SU-DHL-6 (cell line): ENCODE measurements around the gene TIMP2.

ENCODE experiments used
- H2AFZ ChIP-seq: fragments of 200-600 bp; sonication (generic); 2 replicates; pipeline ENCODE4 v1.6.1; 2014; ENCODE audit warnings: low read depth, mild to moderate bottlenecking, moderate library complexity, mixed read lengths, antibody characterized with exemption, low read length; ENCODE audit not compliant: severe bottlenecking
- H3F3A ChIP-seq: fragments of 200-600 bp; shearing (Covaris generic); 2 replicates; pipeline ENCODE4 v1.6.0; 2016; ENCODE audit warnings: antibody characterized with exemption, mild to moderate bottlenecking; ENCODE audit not compliant: insufficient read depth
- H3K27ac ChIP-seq: fragments of 200-600 bp; sonication (generic); 2 replicates; pipeline ENCODE4 v1.5.1; 2016; ENCODE audit warnings: low read depth, mild to moderate bottlenecking, low read length, moderate library complexity, mixed read lengths
- H3K27me3 ChIP-seq: fragments of 200-600 bp; sonication (generic), shearing (Covaris generic); 2 replicates; pipeline ENCODE4 v1.6.0; 2014; ENCODE audit warnings: mild to moderate bottlenecking, low read length
- H3K36me3 ChIP-seq: fragments of 200-600 bp; sonication (generic); 2 replicates; pipeline ENCODE4 v1.6.1; 2014; ENCODE audit warnings: mild to moderate bottlenecking, low read length, mixed read lengths
- H3K4me2 ChIP-seq: fragments of 300-600, 200-600 bp; shearing (Covaris generic), sonication (generic); 2 replicates; pipeline ENCODE4 v1.6.0; 2014; ENCODE audit warnings: low read length, low read depth, mild to moderate bottlenecking; ENCODE audit not compliant: poor library complexity, severe bottlenecking
- H3K4me3 ChIP-seq: fragments of 200-600 bp; sonication (generic); 2 replicates; pipeline ENCODE4 v1.5.1; 2014; ENCODE audit warnings: antibody characterized with exemption, low read length, mild to moderate bottlenecking, mixed read lengths; ENCODE audit not compliant: insufficient read depth, poor library complexity, severe bottlenecking
- H3K79me2 ChIP-seq: fragments of 200-600 bp; sonication (generic); 2 replicates; pipeline ENCODE4 v1.6.1; 2014; ENCODE audit warnings: mild to moderate bottlenecking, low read length, moderate library complexity; ENCODE audit not compliant: insufficient read depth
- H3K9ac ChIP-seq: fragments of 200-600 bp; sonication (generic); 2 replicates; pipeline ENCODE4 v1.7.0; 2014; ENCODE audit warnings: mild to moderate bottlenecking, low read length
- H3K9me2 ChIP-seq: fragments of 200-600 bp; sonication (generic); replicated peaks from 2 replicates; pipeline ENCODE4 v1.6.1; 2014; ENCODE audit warnings: low read length; ENCODE audit not compliant: insufficient read depth
- H3K9me3 ChIP-seq: fragments of 200-600 bp; sonication (generic); 2 replicates; pipeline ENCODE4 v1.6.1; 2014; ENCODE audit warnings: low read length, mixed read lengths; ENCODE audit not compliant: insufficient read depth
- H4K20me1 ChIP-seq: fragments of 200-600 bp; sonication (generic); 2 replicates; pipeline ENCODE4 v1.6.1; 2014; ENCODE audit warnings: low read depth, mild to moderate bottlenecking, antibody characterized with exemption, low read length, moderate library complexity, mixed read lengths
- CTCF ChIP-seq: fragments of 200-600 bp; sonication (generic); IDR thresholded peaks from one replicate; pipeline ENCODE4 v1.5.1; 2017; ENCODE audit warnings: antibody characterized with exemption, mild to moderate bottlenecking, low read length, moderate library complexity; ENCODE audit not compliant: insufficient read depth, poor library complexity, severe bottlenecking
- EZH2phosphoT487 ChIP-seq: fragments of 200-600 bp; sonication (generic), shearing (Covaris generic); conservative IDR thresholded peaks from 2 replicates; pipeline ENCODE4 v1.6.1; 2018; ENCODE audit warnings: mild to moderate bottlenecking, antibody characterized with exemption, low read length, moderate library complexity, mixed read lengths

The TIMP2 gene

GRCh38 chr17:78885956-78886355, 39.2 kb downstream of the TIMP2 start:
- no peak overlapping the region for H3K9ac ChIP-seq
- no peaks in the 10 kb centered on the region for H3K9me2 ChIP-seq
- no peaks in the 10 kb centered on the region for H3K36me3 ChIP-seq
- H3K4me3 ChIP-seq: no peak overlapping the region
- H3K27me3 ChIP-seq: no peaks in the 10 kb centered on the region
- no peaks in the 10 kb centered on the region for H3K9me3 ChIP-seq
- H3K4me2 ChIP-seq: no peak overlapping the region
- no peaks in the 10 kb centered on the region for H3F3A ChIP-seq
- H3K79me2 ChIP-seq: no peaks in the 10 kb centered on the region
- no peaks in the 10 kb centered on the region for H4K20me1 ChIP-seq
- H2AFZ ChIP-seq: no peak overlapping the region
- TF ChIP-seq EZH2phosphoT487 (no peak), CTCF (no peak)
- no peak overlapping the region for H3K27ac ChIP-seq

- Histone ChIP-seq H3F3A (no peaks in the 10 kb centered on the region), H3K9me2 (no peaks in the 10 kb centered on the region), H3K36me3 (no peaks in the 10 kb centered on the region), H3K27me3 (no peaks in the 10 kb centered on the region), H2AFZ (no peak overlapping the region), H3K9me3 (no peaks in the 10 kb centered on the region), H3K9ac (no peak overlapping the region), H4K20me1 (no peaks in the 10 kb centered on the region), H3K79me2 (no peaks in the 10 kb centered on the region), H3K4me2 (no peak overlapping the region), H3K27ac (no peak overlapping the region), H3K4me3 (no peak overlapping the region)
- no peak for TF ChIP-seq CTCF
- no peak for TF ChIP-seq EZH2phosphoT487
Measured at GRCh38 chr17:78884876-78885667, 40.1 kb downstream of the TIMP2 start.

DNA sequence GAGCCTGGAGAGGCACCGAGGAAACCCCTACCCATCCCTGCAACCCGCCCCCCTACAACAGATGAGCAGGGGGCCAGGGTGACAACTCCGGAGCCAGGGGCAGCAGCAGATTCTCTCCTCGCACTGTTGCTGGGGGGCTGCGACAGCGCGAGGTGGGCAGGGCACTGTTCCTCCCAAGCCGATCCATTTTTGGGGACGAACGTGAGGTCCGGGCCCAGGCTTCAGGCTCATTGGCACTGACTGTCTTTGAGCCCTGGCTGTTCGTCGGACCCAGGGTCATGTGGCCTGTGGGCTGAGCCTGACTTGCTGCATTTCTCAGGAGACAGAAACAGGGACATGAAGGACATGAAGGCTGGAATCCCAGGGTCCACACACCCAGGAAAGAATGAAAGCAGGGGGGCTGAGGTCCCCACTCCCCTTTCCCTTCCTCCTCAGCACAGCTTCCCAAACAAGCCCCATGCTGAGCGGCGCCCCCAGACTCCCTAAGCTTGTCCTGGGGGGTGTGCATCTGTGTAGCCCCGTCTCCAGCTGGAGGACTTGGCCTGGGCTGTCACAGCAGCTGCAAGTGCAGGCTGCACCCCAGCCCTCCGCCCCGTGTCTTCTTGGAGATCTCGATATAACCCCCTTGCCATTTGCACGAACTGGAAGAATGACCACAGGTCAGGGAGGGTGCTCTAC, 40.9 kb downstream of the TIMP2 start:
- H4K20me1 ChIP-seq: no peaks in the 10 kb centered on the region

More for the DNA sequence above, 40.9 kb downstream of the TIMP2 start:
- Histone ChIP-seq H2AFZ (no peak overlapping the region), H3F3A (no peaks in the 10 kb centered on the region), H3K4me3 (no peak overlapping the region), H3K79me2 (no peaks in the 10 kb centered on the region), H3K4me2 (no peak overlapping the region), H3K36me3 (no peaks in the 10 kb centered on the region), H3K9me2 (no peaks in the 10 kb centered on the region), H3K9ac (no peak overlapping the region), H3K9me3 (no peaks in the 10 kb centered on the region), H3K27ac (no peak overlapping the region), H3K27me3 (no peaks in the 10 kb centered on the region)
- TF ChIP-seq CTCF (no peak), EZH2phosphoT487 (no peak)
